Choroid plexus epithelial cell (primary cell): Measurements from ENCODE around the gene FAM3A.

Experiments used
- DNase-seq: peaks from one replicate; pipeline ENCODE4 v3.0.0-alpha.2; 2010; ENCODE audit warnings: low read depth
- H3K4me3 ChIP-seq: 2 replicates; pipeline ENCODE4 v1.5.1; 2011; ENCODE audit warnings: low read depth, mild to moderate bottlenecking, control low read depth, low read length, moderate library complexity
- TF ChIP-seq, protein P1 (sequence below): conservative IDR thresholded peaks from 2 replicates; pipeline ENCODE4 v1.5.1; 2011; ENCODE audit warnings: low read depth, mild to moderate bottlenecking, control low read depth, inconsistent platforms, low read length, moderate library complexity

The FAM3A gene

DNA sequence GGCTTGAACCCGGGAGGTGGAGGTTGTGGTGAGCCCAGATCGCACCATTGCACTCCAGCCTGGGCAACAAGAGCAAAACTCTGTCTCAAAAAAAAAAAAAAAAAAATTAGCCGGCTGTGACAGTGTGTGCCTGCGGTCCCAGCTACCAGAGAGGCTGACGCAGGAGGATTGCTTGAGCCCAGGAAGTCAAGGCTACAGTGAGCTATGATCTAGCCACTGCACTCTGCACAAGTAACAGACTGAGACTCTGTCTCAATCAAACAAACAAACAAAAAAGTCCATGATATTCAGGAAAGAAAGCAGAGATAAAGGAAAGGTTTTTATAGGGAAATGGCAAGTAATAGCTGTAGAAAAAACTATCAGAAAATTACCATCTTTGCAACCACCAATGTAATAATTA is 34.8 kb downstream of the FAM3A start:
- H3K4me3 ChIP-seq, result no peak overlapping the region
- TF ChIP-seq, protein P1, sequence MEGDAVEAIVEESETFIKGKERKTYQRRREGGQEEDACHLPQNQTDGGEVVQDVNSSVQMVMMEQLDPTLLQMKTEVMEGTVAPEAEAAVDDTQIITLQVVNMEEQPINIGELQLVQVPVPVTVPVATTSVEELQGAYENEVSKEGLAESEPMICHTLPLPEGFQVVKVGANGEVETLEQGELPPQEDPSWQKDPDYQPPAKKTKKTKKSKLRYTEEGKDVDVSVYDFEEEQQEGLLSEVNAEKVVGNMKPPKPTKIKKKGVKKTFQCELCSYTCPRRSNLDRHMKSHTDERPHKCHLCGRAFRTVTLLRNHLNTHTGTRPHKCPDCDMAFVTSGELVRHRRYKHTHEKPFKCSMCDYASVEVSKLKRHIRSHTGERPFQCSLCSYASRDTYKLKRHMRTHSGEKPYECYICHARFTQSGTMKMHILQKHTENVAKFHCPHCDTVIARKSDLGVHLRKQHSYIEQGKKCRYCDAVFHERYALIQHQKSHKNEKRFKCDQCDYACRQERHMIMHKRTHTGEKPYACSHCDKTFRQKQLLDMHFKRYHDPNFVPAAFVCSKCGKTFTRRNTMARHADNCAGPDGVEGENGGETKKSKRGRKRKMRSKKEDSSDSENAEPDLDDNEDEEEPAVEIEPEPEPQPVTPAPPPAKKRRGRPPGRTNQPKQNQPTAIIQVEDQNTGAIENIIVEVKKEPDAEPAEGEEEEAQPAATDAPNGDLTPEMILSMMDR, result no peak
- DNase-seq, result no peak

DNA sequence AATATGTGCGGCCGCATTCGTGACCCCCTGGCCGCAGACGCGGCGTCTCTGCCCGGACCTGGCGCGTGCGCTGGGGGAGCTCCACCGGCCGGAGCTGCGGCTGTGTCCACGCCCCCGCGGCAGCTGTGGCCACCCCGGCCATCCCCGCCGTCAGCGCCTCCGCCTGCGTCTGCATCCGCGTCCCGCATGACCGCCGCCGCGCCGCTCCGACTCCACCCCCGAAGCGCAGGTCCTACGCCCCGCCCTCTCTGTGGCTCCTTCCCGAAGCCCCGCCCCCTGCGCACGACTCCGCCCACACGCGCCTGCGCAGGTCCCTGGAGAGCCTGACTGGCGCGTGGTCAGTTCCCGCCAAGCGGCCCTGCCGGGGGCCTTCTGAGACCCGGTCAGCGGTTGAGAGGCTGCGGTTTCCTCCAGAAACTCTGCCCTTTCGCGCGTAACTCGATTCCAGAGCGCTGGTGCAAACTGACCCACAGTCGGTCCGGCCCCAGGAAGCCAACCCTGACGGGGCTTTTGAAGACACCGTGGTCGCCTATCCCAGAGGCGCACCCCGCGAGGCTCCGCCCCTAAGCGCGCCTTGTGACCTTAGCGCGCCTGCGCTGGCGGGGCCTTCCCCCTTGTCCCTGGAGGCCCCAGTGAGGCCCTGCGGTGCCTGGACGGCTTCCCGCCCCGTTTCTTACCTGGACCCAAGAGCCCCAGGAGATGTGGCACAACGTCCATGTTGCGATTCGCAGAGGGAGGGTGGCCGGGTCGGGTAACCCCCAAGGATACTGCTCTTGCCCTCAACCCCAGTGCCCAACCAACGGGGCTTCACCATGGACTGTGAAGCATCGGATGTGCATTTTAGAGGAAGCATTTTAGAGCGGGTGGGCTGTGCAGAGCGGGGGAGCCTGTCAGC is 37.1 kb downstream of the FAM3A start, which contains the start of gene LAGE3:
TSS of gene LAGE3 (minus strand) at position 554 of the 895 bp plus-strand sequence. CDS start at position 188, 366 bp downstream.
- peak; percentile 93 for DNase-seq
- TF ChIP-seq, protein P1, result no peak
- H3K4me3 ChIP-seq, result peak within 1 kb of the TSS; percentile 62

DNA sequence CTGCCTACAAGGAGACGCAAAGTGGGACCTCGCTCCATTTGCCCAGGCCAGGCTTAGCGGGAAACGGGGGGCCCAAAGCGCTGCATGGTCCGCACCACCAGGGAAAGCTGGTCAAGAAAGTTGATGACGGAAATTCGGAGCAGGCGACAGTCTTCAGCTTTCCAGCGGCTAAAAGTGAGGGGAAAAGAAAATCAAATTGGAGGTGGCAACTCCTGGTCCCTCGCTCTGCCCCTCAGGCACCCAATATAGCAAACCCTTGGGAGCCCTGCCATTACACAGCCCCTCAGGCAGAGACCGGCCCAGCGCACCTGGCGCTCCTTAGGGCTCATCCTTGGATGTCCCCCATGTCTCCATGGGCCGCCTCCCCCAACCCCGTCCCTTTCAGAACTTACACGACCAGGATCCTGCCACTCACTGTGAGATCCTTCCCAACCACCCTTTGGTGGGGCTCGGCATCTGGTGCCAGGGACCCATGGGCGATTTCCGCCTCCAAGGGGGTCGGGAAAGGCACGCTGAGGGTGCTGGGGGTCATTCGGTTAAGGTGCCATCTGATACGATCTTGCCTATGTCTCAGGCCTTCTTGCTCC is 38.0 kb downstream of the FAM3A start:
- TF ChIP-seq, protein P1, result no peak
- H3K4me3 ChIP-seq, result peak overlapping the region; percentile 62
- DNase-seq, result no peak

DNA sequence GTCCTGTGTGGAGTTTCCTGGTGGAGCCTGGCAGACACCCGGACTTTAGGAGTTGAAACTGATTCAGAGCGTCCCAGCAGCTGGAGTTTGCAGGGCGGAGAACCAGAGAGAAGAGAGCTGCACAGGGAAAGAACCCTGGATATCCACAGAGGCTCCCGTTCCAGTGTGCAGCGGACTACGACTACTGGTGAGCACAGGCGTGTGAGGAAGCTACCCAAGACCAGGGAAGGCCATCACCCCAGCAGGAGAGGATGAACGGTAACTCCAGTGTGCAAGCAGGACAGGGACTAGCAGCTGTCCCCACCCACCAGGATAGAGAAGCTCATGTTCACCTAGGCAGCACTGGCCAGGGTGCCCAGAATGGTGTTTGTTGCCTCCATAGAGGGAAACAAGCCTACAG is 39.2 kb downstream of the FAM3A start:
- DNase-seq, result no peak
- TF ChIP-seq, protein P1, result no peak
- no peak overlapping the region for H3K4me3 ChIP-seq

DNA sequence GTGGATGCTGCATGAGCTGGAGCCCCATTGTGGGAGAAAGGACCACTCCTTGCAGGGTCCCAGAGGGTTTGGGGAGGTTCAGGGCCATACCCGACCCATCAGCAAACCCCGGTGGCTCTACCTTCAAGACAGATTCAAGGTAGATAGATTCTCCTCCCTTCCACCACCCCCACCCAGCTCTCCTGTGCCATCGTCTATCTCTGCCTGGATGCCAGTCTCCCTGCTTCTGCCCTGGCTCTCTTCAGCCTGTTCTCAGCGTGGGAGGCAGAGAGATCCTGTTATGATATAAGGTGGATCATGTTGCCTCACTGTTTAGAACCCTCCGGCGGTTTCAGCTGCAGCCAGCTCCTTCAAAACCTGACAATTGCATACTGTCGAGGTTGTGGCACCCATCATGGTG is 42.3 kb downstream of the FAM3A start:
- DNase-seq, result no peak
- H3K4me3 ChIP-seq, result no peak overlapping the region
- TF ChIP-seq, protein P1, result no peak

DNA sequence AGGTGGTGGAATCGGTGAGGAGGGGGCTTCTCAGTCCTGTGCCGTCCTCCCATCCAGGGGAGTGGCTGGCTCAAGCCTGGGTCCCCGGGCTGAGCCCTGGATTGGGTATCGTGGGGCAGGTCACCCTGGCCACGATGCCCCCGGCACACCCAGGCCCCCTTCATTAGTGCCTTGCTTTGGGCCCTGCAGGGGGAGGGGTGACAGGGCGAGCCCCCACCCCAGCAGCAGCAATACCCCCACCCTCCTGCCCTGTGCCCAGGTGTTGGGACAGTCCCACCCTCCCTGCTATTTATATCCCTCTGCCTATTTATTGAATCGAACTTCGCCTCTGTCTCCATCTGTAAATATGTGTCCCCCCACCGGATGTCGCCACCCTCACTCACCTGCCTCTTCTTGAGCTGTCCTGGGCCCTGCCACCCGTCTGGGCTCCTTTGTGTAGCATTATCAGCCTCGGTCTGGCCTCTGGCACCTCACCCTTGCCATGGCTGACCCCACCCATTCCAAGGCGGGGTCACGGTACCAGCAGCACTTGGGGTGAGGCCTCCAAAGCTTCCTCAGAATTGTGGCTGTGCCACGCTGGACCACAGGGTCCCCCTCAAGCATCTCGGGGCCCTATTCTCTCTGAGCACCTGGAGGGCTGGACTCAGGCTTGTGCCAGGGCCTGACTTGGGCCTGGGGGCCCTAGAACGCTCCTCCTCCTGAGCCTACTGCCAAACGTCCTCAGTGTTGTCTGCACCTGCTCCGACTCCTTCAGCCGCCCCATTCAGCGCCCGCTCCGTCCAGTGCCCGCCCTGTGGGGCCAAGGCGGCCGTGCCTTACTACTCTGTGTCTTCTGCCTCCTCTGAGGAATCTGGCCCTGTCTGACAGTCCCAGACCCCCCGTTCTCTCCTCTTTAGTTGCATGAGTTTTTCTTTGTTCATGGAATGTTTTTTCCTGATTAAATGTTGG is 43.1 kb downstream of the FAM3A start:
- no peak overlapping the region for H3K4me3 ChIP-seq
- no peak for DNase-seq
- TF ChIP-seq, protein P1, result no peak
